GM18907 (cell line): ENCODE data around the gene SLC6A6.
"Not testable (repeated sequence)": the region's sequence is repeated elsewhere in the genome, so short reads cannot be mapped to it uniquely, and the experiment has no call there.

ENCODE experiments used
- ATAC-seq: cut with Tn5 transposase; IDR thresholded peaks from one replicate; pipeline ENCODE4 v1.9.1; 2021; ENCODE audit warnings: mild to moderate bottlenecking, moderate library complexity; ENCODE audit not compliant: unreplicated experiment

SLC6A6 gene

GRCh38 chr3:14503706-14504065, 101.3 kb downstream of the SLC6A6 start:
- ATAC-seq, result no peak

DNA sequence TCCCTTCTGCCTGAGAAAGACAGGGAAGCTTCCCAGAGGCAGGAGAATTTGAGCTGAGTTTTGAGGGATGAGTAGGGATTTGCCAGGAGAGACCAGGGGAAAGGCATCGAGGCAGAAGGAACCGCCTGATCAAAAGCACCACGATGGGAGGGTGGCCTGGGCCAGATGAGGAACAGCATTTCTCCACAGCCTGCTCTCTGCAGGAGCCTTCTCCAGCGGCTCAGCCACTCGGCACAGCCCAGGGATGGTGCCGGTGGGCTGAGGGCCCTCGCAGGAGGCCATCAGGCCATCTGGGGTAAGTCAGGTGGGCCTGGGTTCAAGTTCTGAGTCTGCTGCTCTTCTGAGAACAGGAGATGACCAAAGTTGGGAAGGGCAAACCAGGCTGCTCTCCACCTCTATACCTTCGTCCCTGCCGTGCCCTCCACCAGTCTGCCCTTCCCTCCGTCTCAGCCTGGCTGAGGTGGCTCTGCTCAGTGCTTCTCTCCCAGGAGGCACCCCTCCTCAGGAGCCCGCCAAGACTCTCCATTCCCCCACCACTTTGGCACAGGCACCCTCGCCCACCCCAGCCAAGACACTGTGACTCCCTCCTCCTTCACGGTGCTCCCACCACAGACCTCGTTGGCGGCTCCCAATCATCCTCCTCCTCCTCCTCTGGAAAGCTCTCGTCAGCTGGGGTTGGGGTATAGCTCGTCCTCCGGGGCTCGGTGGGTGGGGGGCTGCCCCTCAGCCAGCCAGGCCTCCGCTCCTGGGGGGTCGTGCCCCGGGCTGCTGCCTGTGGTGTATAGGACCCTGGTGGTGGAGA, 102.8 kb downstream of the SLC6A6 start:
- no peak for ATAC-seq

- no peak for ATAC-seq
Measured at GRCh38 chr3:14505803-14506500, 103.5 kb downstream of the SLC6A6 start.

DNA sequence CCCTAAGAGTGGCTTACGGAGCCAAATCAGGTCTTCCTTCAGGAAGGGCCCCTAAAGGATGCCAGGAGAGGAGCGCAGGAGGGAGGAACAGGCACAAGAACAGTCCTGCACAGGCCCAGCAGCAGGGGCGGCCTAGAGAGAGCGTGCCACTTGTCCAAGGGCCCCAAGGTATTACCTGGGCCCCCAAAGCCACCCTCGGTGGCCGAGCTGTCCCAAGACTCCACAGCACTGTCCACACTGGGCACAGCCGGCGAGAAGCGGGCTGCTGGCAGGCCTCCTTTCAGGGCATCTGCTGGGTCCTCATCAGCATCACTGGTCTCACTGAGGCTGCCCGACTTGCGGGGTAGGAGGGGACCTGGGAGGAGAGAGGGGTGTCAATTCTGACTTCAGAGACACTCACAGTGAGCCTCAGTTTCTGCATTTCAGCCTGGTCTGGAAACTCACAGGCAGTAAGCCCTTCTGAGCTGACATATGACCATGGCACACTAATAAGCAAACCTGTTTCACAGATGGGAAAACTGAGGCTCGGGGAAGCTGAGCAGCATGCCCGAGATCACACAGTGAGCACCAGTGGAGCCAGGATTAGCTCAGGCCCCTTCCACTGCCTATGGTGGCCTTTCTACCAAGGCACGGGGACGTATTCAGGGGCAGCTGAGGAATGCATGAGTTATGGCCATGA, 104.4 kb downstream of the SLC6A6 start:
- no peak for ATAC-seq

DNA sequence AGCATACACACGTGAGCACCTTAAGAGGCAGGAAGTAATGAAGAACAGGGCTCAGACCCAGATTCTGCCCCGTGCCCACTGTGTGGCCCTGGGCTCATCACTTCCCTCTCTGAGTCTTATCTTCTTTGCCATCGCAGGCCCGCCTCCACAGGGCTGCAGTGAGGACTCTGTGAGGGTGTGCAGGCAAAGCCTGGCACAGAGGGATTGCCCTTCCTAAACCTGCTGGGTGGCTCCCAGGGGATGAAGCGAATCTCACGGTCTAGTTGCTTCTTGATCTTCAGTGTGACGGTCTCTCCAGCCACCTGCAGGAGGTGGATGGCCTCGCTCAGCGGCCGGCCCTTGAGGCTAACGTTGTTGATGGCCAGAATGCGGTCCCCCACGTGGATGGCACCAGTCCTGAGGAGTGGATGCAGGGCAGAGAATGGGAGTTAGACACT, 104.9 kb downstream of the SLC6A6 start:
- ATAC-seq, result no peak

- no peak for ATAC-seq
Measured at GRCh38 chr3:14507757-14508504, 105.5 kb downstream of the SLC6A6 start.

DNA sequence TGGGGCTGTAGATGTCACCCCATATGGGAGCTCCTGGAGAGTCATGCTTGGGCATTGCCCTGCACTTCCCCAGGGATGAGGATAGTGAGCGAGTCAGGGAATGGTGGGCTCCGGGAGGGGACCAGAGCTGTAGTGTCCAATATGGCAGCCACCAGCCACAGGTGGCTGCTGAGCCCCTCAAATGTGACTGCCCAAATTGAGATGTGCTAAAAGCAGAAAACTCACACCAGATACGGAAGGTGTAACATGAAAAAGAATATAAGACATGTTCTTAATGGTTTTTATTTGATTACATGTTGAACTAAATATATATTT, 106.1 kb downstream of the SLC6A6 start:
- no peak for ATAC-seq

- ATAC-seq, result peak; percentile 49
Measured at GRCh38 chr3:14508966-14509795, 106.8 kb downstream of the SLC6A6 start.

GRCh38 chr3:14509796-14510100, 107.3 kb downstream of the SLC6A6 start:
- ATAC-seq, result no peak

- no peak for ATAC-seq
Measured at GRCh38 chr3:14510838-14511622, 108.6 kb downstream of the SLC6A6 start.

DNA sequence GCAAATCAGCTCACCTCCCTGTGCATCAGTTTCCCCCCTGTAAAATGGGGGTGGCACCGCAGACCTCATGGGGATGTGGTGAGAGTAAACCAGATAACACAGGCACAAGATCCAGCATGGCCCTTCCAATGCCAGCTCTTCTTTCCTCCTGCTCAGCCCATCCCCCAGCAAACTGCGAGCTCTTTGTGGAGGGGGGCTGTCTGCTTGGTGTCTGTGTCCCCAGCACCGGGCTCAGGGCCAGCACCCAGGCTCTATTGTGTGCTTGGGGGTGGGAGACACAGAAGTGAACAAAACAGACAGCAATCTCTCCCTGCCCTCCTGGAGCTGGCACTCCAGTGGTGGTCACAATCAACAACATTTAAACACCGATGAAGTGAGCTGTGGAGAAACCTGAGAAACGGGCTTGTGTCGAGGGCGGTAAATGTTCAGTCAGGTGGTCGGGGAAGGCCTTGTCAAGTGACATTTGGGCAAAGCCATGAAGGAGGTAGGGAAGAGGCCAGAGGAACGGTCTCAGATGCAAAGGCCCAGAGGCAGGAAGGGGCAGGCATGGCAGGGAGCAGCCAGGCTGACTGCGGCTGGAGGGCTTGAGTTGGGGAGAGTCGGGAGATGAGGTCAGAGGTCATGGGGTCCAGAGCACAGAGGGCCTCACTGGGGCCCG, 109.3 kb downstream of the SLC6A6 start:
- ATAC-seq, result no peak

- no peak for ATAC-seq
Measured at GRCh38 chr3:14512281-14512941, 110.0 kb downstream of the SLC6A6 start.

DNA sequence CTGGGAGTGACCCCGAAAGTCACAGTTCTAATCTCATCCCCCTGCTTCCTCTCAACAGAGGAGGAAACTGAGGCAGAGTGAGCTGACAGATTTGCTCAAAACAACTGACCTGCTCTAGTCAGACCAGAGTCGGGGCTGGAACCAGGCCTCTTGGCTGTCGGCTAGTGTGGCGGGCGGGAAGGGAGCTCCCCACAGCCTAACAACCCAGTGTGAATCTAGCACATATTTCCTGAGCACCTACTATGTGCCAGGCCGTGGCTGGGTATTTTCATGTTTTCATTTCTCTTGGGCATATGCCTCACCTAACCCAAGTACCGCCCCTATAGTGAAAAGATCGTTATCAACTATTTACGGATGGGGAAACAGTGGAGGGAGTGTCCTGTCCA, 110.5 kb downstream of the SLC6A6 start:
- ATAC-seq, result no peak

- ATAC-seq, result no peak
Measured at GRCh38 chr3:14513566-14514322, 111.3 kb downstream of the SLC6A6 start.

- ATAC-seq, result no peak
Measured at GRCh38 chr3:14514323-14514720, 111.9 kb downstream of the SLC6A6 start.

DNA sequence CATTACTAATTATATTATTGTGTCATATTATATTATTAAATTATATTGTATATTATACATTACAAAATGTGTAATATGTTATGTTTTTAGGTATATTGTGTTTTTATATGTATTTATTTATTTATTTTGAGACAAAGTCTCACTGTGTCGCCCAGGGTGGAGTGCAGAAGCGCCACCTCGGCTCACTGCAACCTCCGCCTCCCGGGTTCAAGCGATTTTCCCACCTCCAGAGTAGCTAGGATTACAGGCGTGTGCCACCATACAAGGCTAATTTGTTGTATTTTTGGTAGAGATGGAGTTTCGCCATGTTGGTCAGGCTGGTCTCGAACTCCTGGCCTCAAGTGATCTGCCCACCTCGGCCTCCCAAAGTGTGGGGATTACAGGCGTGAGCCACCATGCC, 113.1 kb downstream of the SLC6A6 start:
- ATAC-seq, result not testable (repeated sequence)

DNA sequence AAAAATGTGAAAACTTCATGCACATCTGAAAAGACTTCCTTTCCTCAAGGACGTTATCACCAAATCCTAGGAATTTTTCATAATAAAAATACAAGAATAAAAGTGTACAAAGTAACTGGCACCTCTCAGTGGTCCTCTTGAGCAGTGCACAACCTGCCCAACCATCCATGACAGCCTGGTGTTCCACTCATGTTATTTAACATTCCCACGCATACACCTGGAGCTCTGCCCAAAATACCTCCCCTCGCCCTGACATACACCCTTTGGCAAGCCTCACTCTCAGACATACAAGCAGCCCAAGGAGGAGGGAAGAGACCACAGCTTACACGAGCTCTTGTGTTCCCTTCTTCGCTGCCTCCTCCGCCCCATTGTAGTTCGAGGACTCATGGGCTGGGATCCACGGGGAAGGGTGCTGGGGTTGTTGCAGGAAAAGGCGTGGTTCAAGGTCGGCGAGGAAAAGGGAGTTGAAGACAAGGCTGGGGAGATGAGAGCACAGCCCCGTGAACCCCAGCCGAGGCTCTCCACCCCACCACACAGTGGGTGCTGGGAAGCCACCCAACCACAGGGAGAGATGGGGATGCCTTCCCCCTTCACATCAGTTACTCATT, 114.4 kb downstream of the SLC6A6 start:
- ATAC-seq, result no peak
